K562 (cell line): ENCODE data around the gene FNDC4. TPM values are rescaled to one million over a fixed set of nuclear protein-coding genes. Genes with fewer than 3 reads are reported as not detected.

Experiments used
- ATAC-seq: fragments of 200-7000 bp; cut with Tn5 transposase; 3 replicates; pipeline ENCODE4 v1.9.1; 2020; ENCODE audit warnings: moderate library complexity
- BruUV-seq: library from RNA; stranded (reverse); fragments of 400-500 nt; replicated peaks from 2 replicates; lab custom pipeline; 2021; lab: Mats Ljungman, UMichigan
- CTCF ChIA-PET: fragments of 300-600 bp; formaldehyde crosslinking; extraction: SDS; loops from one replicate; lab custom pipeline; 2021; ENCODE audit warnings: low intra/inter-chr PET ratio; lab: Yijun Ruan, JAX
- POLR2A ChIA-PET: fragments of 300-600, 350-650 bp; sonication (Branson Sonifier 250); formaldehyde crosslinking; extraction: SDS; loops from one replicate; lab custom pipeline; 2021; ENCODE audit warnings: antibody characterized with exemption, inconsistent platforms; lab: Yijun Ruan, JAX
- DNase-seq, 4 experiments: peaks; one replicate each; pipeline versions ENCODE4 v3.0.0 to v3.0.0-alpha.2; 2011 to 2018; ENCODE audit warnings: low spot score in 3 of 4, mixed read lengths in 3 of 4; ENCODE audit errors: extremely low read depth in 1 of 4
- FAIRE-seq: peaks from 2 replicates; lab custom pipeline; 2011; peaks lifted over from hg19 to GRCh38; lab: Jason Lieb, UNC
- H2AFZ ChIP-seq: 2 replicates; pipeline ENCODE4 v1.6.0; 2011; ENCODE audit warnings: low read depth, low read length, control low read depth, inconsistent platforms
- H3K27ac ChIP-seq: fragments of 200-600 bp; 3 replicates; pipeline ENCODE4 v1.8.0; 2011; ENCODE audit warnings: low read depth, mild to moderate bottlenecking, control low read depth, inconsistent platforms, low read length, moderate library complexity, mixed read lengths; ENCODE audit errors: extremely low read depth
- H3K27me3 ChIP-seq, 2 experiments: fragments of 300-600 bp in 1 of 2; 2 replicates in 1 of 2; 3 replicates in 1 of 2; pipeline versions ENCODE4 v1.6.0 to v1.8.0; 2011; ENCODE audit warnings: inconsistent platforms in 2 of 2, low read length in 2 of 2, mild to moderate bottlenecking in 1 of 2, mixed read lengths in 1 of 2, moderate library complexity in 1 of 2; ENCODE audit not compliant: control insufficient read depth in 2 of 2, insufficient read depth in 2 of 2
- H3K36me3 ChIP-seq: fragments of 300-600 bp; 3 replicates; pipeline ENCODE4 v1.8.0; 2011; ENCODE audit warnings: mild to moderate bottlenecking, low read length, inconsistent platforms; ENCODE audit not compliant: control insufficient read depth, insufficient read depth
- H3K4me1 ChIP-seq, 2 experiments: fragments of 200-600 bp in 1 of 2; replicated peaks in 1 of 2; 2 replicates in 1 of 2; 3 replicates in 1 of 2; pipeline versions ENCODE4 v1.5.1 to v1.8.0; 2011; ENCODE audit warnings: inconsistent platforms in 2 of 2, low read length in 2 of 2, mild to moderate bottlenecking in 1 of 2, mixed read lengths in 1 of 2, moderate library complexity in 1 of 2; ENCODE audit not compliant: control insufficient read depth in 2 of 2, insufficient read depth in 2 of 2
- H3K4me2 ChIP-seq: 2 replicates; pipeline ENCODE4 v1.6.1; 2011; ENCODE audit warnings: low read length, control low read depth, inconsistent platforms, mixed read lengths; ENCODE audit not compliant: insufficient read depth
- H3K4me3 ChIP-seq: fragments of 200-600 bp; sonication (generic), shearing (Covaris generic); 2 replicates; pipeline ENCODE4 v1.5.1; 2016; ENCODE audit warnings: control low read depth, inconsistent platforms
- H3K79me2 ChIP-seq: fragments of 200-600 bp; 3 replicates; pipeline ENCODE4 v1.8.0; 2011; ENCODE audit warnings: low read length, inconsistent platforms; ENCODE audit not compliant: control insufficient read depth, insufficient read depth
- H3K9ac ChIP-seq, 2 experiments: 2 replicates each; pipeline versions ENCODE4 v1.6.0 to v1.6.1; 2011; ENCODE audit warnings: low read depth in 2 of 2, low read length in 2 of 2, control low read depth in 1 of 2, inconsistent platforms in 1 of 2, mild to moderate bottlenecking in 1 of 2, mixed read lengths in 1 of 2; ENCODE audit not compliant: insufficient read depth in 1 of 2
- H3K9me1 ChIP-seq: one replicate; pipeline ENCODE4 v1.6.0; 2011; ENCODE audit warnings: inconsistent platforms, mild to moderate bottlenecking, low read length, moderate library complexity; ENCODE audit not compliant: control insufficient read depth, insufficient read depth
- H3K9me3 ChIP-seq: replicated peaks from 2 replicates; pipeline ENCODE4 v1.5.1; 2011; ENCODE audit warnings: low read depth, low read length, inconsistent platforms; ENCODE audit not compliant: control insufficient read depth, insufficient read depth
- H4K20me1 ChIP-seq: replicated peaks from 2 replicates; pipeline ENCODE4 v1.6.1; 2011; ENCODE audit warnings: low read length, inconsistent platforms, mixed read lengths; ENCODE audit not compliant: control insufficient read depth, insufficient read depth
- CBFB ChIP-seq: sonication (generic); formaldehyde crosslinking; IDR thresholded peaks from 2 replicates; pipeline ENCODE4 v1.4.0; 2020; ENCODE audit warnings: mild to moderate bottlenecking, missing genetic modification reagents
- CBX1 ChIP-seq: sonication (generic); IDR thresholded peaks from 2 replicates; pipeline ENCODE4 v1.6.1; 2016; ENCODE audit warnings: antibody characterized with exemption, low read depth, mild to moderate bottlenecking
- CHD4 ChIP-seq: fragments of 200-600 bp; sonication (generic); IDR thresholded peaks from 3 replicates; pipeline ENCODE4 v1.6.1; 2012; ENCODE audit warnings: low read depth, mild to moderate bottlenecking, mixed read lengths, low read length, inconsistent platforms; ENCODE audit not compliant: insufficient read depth, insufficient replicate concordance, poor library complexity, severe bottlenecking
- E2F6 ChIP-seq, 2 experiments: IDR thresholded peaks; 2 replicates each; pipeline ENCODE4 v1.6.1; 2011; ENCODE audit warnings: borderline replicate concordance in 1 of 2, control low read depth in 1 of 2, low read depth in 1 of 2, low read length in 1 of 2, mild to moderate bottlenecking in 1 of 2, mixed read lengths in 1 of 2, moderate library complexity in 1 of 2; ENCODE audit not compliant: insufficient read depth in 1 of 2, insufficient read length in 1 of 2, poor library complexity in 1 of 2, severe bottlenecking in 1 of 2; ENCODE audit errors: extremely low read depth in 1 of 2
- EGR1 ChIP-seq: fragments of 450-650 bp; conservative IDR thresholded peaks from 2 replicates; pipeline ENCODE4 v1.6.1; 2017; ENCODE audit warnings: mild to moderate bottlenecking
- FOSL1 ChIP-seq: fragments of 200-800 bp; sonication (Bioruptor generic); conservative IDR thresholded peaks from 2 replicates; pipeline ENCODE4 v1.6.1; 2016; ENCODE audit warnings: missing genetic modification characterization, missing compliant biosample characterization
- GABPB1 ChIP-seq: sonication (generic); formaldehyde crosslinking; IDR thresholded peaks from 2 replicates; pipeline ENCODE4 v1.8.0; 2022; ENCODE audit warnings: mild to moderate bottlenecking, missing genetic modification reagents
- MAFK ChIP-seq: IDR thresholded peaks from 2 replicates; pipeline ENCODE4 v1.6.1; 2011; ENCODE audit warnings: low read length, improper control_type of control experiment
- PCBP1 ChIP-seq: fragments of 200-400 bp; formaldehyde crosslinking; IDR thresholded peaks from 2 replicates; pipeline ENCODE4 v1.6.1; 2018; ENCODE audit warnings: mild to moderate bottlenecking, low read depth, low read length; ENCODE audit not compliant: poor library complexity, severe bottlenecking
- TCF7L2 ChIP-seq: fragments of 150-350 bp; IDR thresholded peaks from 2 replicates; pipeline ENCODE4 v1.6.1; 2016; ENCODE audit warnings: low read depth, mild to moderate bottlenecking, low read length, moderate library complexity
- TEAD4 ChIP-seq, 2 experiments: sonication (generic) in 1 of 2; formaldehyde crosslinking in 1 of 2; IDR thresholded peaks; 2 replicates each; pipeline versions ENCODE4 v1.6.1 to v1.8.0; 2012 to 2022; ENCODE audit warnings: borderline replicate concordance in 1 of 2, inconsistent platforms in 1 of 2, low read length in 1 of 2, mild to moderate bottlenecking in 1 of 2, missing genetic modification reagents in 1 of 2
- ZBTB17 ChIP-seq: fragments of 450-650 bp; formaldehyde crosslinking; IDR thresholded peaks from 2 replicates; pipeline ENCODE4 v1.4.0; 2020; ENCODE audit warnings: mild to moderate bottlenecking
- ZBTB43 ChIP-seq: sonication (generic); formaldehyde crosslinking; IDR thresholded peaks from 2 replicates; pipeline ENCODE4 v1.8.0; 2023; ENCODE audit warnings: mild to moderate bottlenecking, missing genetic modification reagents
- ZNF324 ChIP-seq: fragments of 250-450 bp; sonication (Bioruptor Pico); IDR thresholded peaks from 2 replicates; pipeline ENCODE4 v1.4.0; 2020; ENCODE audit warnings: mild to moderate bottlenecking
- ZNF740 ChIP-seq, 3 experiments: fragments of 200-800 bp in 1 of 3; sonication (Bioruptor generic) in 1 of 3; sonication (generic) in 1 of 3; formaldehyde crosslinking in 1 of 3; IDR thresholded peaks; 2 replicates each; pipeline versions ENCODE4 v1.6.1 to v1.8.0; 2016 to 2022; ENCODE audit warnings: mild to moderate bottlenecking in 2 of 3, missing compliant biosample characterization in 2 of 3, missing genetic modification characterization in 2 of 3, missing genetic modification reagents in 1 of 3
- WGBS: fragments of 100-300 bp; shearing (Covaris generic); methylation state at CpG from one replicate; pipeline ENCODE4 v1.1.6; 2016; ENCODE audit warnings: low coverage, mixed read lengths; ENCODE audit not compliant: insufficient coverage; ENCODE audit errors: missing lambda C conversion rate; 5-methylcytosine and 5-hydroxymethylcytosine counted together
- in situ Hi-C: fragments of 300-500 bp; cut with MboI; formaldehyde crosslinking; loops from 4 replicates; pipeline ENCODE4 v1.15.0; 2018; ENCODE audit warnings: inconsistent platforms, mixed read lengths
- intact Hi-C: fragments of 100-400 bp; cut with micrococcal nuclease; formaldehyde crosslinking; loops from 2 replicates; pipeline ENCODE4 v1.14.2; 2022
- polyA plus RNA-seq, 8 experiments: library from polyadenylated mRNA; depleted of rRNA in 4 of 8; stranded (reverse) in 5 of 8; unstranded in 3 of 8; fragments of >200 nt; fragmentation: Nextera tagmentation in 2 of 8; fragmentation: Illumina TruSeq in 1 of 8; extraction: Ambion mirVana in 2 of 8; extraction: Trizol in 1 of 8; gene quantifications; 2 replicates each; pipeline versions ENCODE4 v1.2.1 to v1.2.3, GENCODE V29; 2011 to 2014; ENCODE audit warnings: inconsistent platforms in 1 of 8, missing spikeins in 1 of 8
- total RNA-seq, 7 experiments: library from RNA; depleted of rRNA in 6 of 7; stranded (reverse); fragments of >200 nt in 6 of 7; fragmentation: Illumina TruSeq in 2 of 7; extraction: Trizol in 2 of 7; gene quantifications; 2 replicates each; pipeline versions ENCODE4 v1.2.1 to v1.2.3, GENCODE V29; 2011 to 2021; ENCODE audit warnings: low replicate concordance in 1 of 7

FNDC4 gene
- total and polyA plus RNA-seq, 9 of the 15 experiments (the other 6 are each of a cell fraction or from before 2014, with no cell fraction given) = 0.28 to 4.9 (median 2.3) TPM

GRCh38 chr2:27495840-27496356, 898 bp upstream of the FNDC4 start (continued):
- no peak for TF ChIP-seq ZBTB17 (CRISPR knock-in tag)
- 0 out of 2 replicates have a peak, but pooled peaks have one; percentile 52 for TF ChIP-seq CBX1
- no peak for TF ChIP-seq TEAD4 (IDR thresholded peaks at IDR 0.05; ENCODE audit: low read length)
- no peak for TF ChIP-seq TEAD4 (CRISPR knock-in tag; IDR thresholded peaks at IDR 0.05; ENCODE audit: borderline replicate concordance)
- TF ChIP-seq TCF7L2 = no peak
- TF ChIP-seq GABPB1 = no peak; the same call in 1 of the 2 replicates

GRCh38 chr2:27494284-27494943, 586 bp downstream of the FNDC4 start:
- Histone ChIP-seq H4K20me1 (no peaks in the 10 kb centered on the region), H3K4me3 (peak overlapping the region; percentile 58), H3K36me3 (no peaks in the 10 kb centered on the region), H3K4me1 (peaks cover 20 to 22% of the 10 kb centered on the region in 2 experiments; a peak in 4 of 5 replicates), H3K9ac (peak overlapping the region; percentile 52 to 87; a peak in 3 of 4 replicates), H3K9me3 (no peaks in the 10 kb centered on the region), H3K9me1 (no peaks in the 10 kb centered on the region), H3K27ac (no peak overlapping the region), H2AFZ (peak overlapping the region; percentile 89), H3K4me2 (peak overlapping the region; percentile 71), H3K27me3 (no peaks in the 10 kb centered on the region; a peak in 1 of 5 replicates), H3K79me2 (peaks cover under 1% of the 10 kb centered on the region; the same call in 2 of the 3 replicates)
- no peak for FAIRE-seq
- ChIA-PET CTCF (no interaction called here), POLR2A (interaction anchor here (0.6 kb wide), 1 partner anchor 59 kb away, joined by 3 read pairs; no protein-coding TSS in a partner anchor)
- DNase-seq = peak in 3 of 4 experiments; percentile 24 to 79 (median 77)
- ATAC-seq = peak; percentile 13
- no TSS peak for BruUV-seq
- in situ Hi-C loops = no loop called here
- intact Hi-C loops = no loop called here
- WGBS = 21% methylated on average over 24 of the region's 35 CpGs
- peak in 1 of 2 experiments; percentile 15 for TF ChIP-seq E2F6 (IDR thresholded peaks at IDR 0.05; ENCODE audit: borderline replicate concordance in 1 of 2, extremely low read depth in 1 of 2, insufficient read depth in 1 of 2, insufficient read length in 1 of 2, low read depth in 1 of 2, low read length in 1 of 2, poor library complexity in 1 of 2, severe bottlenecking in 1 of 2)
- TF ChIP-seq FOSL1 (tag) = peak; percentile 43
- TF ChIP-seq CHD4 = no peak
- TF ChIP-seq MAFK = no peak
- TF ChIP-seq ZBTB43 (CRISPR knock-in tag) = no peak
- TF ChIP-seq ZNF324 (CRISPR knock-in tag) = no peak
- peak; percentile 74 for TF ChIP-seq ZNF740 (CRISPR knock-in tag; IDR thresholded peaks at IDR 0.05)
- TF ChIP-seq ZNF740 (tag; IDR thresholded peaks at IDR 0.05) = no peak
- TF ChIP-seq CBFB (CRISPR knock-in tag) = 0 out of 2 replicates have a peak, but pooled peaks have one; percentile 60
- peak; percentile 25 for TF ChIP-seq PCBP1
- peak; percentile 92 for TF ChIP-seq EGR1
